BLaER1 treated with 17β-estradiol and CSF1 and Interleukin-3, amounts not matched to agents 10 nM and 100 nM (cell line): Measurements from ENCODE around the gene TCF7L2.

Source experiments
- H3K27ac ChIP-seq, 11 experiments: shearing (Covaris generic); formaldehyde crosslinking; 2 replicates each; pipeline ENCODE4 v1.8.1; 2022
- H3K27me3 ChIP-seq, 11 experiments: shearing (Covaris generic); formaldehyde crosslinking; 2 replicates each; pipeline ENCODE4 v1.8.1; 2022
- H3K36me3 ChIP-seq, 11 experiments: shearing (Covaris generic); formaldehyde crosslinking; 2 replicates each; pipeline ENCODE4 v1.8.1; 2022
- H3K4me1 ChIP-seq, 10 experiments: shearing (Covaris generic); formaldehyde crosslinking; 2 replicates each; pipeline ENCODE4 v1.8.1; 2022
- H3K4me2 ChIP-seq, 11 experiments: shearing (Covaris generic); formaldehyde crosslinking; 2 replicates each; pipeline ENCODE4 v1.8.1; 2022
- H3K4me3 ChIP-seq, 10 experiments: shearing (Covaris generic); formaldehyde crosslinking; 2 replicates each; pipeline ENCODE4 v1.8.1; 2022
- H3K9ac ChIP-seq, 11 experiments: shearing (Covaris generic); formaldehyde crosslinking; 2 replicates each; pipeline ENCODE4 v1.8.1; 2022
- H3K9me3 ChIP-seq, 11 experiments: shearing (Covaris generic); formaldehyde crosslinking; replicated peaks in 1 of 11; 2 replicates each; pipeline ENCODE4 v1.8.1; 2022
- H4K20me1 ChIP-seq, 11 experiments: shearing (Covaris generic); formaldehyde crosslinking; 2 replicates each; pipeline ENCODE4 v1.8.1; 2022
- Cebpa-rat ChIP-seq, 11 experiments: shearing (Covaris generic); IDR thresholded peaks; 2 replicates each; pipeline ENCODE4 v1.8.1; 2022

The TCF7L2 gene

DNA sequence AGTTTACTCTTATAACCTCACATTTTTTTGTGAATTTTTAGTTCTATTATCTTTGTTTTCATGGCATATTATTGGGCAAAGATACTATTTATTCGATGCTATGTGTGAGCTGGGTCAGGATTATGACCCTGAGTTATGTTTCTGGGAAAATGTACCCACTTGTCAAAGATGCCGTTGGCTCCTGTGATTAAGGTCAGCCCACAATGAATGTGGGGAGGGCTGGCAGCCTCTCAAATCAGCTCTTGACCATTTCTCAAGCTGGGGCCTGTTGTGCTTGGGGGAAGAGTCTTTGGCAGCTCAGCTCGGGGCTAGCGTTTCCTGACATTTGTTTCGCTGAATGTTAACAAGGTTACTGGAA lies 97.5 kb downstream of the TCF7L2 start:
- Histone ChIP-seq H3K9me3 (peaks cover 0 to 27% (median 9%) of the 10 kb centered on the region in 11 experiments; a peak in 10 of 22 replicates), H3K27me3 (no peaks in the 10 kb centered on the region), H3K27ac (0 out of 22 replicates have a peak overlapping the region, but pooled peaks of 1 of the 11 experiments have one; percentile 85), H3K9ac (no peak overlapping the region), H3K4me1 (peaks cover 39 to 75% (median 49%) of the 10 kb centered on the region in 10 experiments), H3K4me2 (no peak overlapping the region), H3K36me3 (peaks cover 16 to 65% (median 57%) of the 10 kb centered on the region in 11 experiments; a peak in 21 of 22 replicates), H4K20me1 (peaks cover 0 to 79% (median 11%) of the 10 kb centered on the region in 11 experiments; a peak in 10 of 22 replicates), H3K4me3 (no peak overlapping the region)
- no peak for TF ChIP-seq Cebpa-rat (IDR thresholded peaks at IDR 0.05)

DNA sequence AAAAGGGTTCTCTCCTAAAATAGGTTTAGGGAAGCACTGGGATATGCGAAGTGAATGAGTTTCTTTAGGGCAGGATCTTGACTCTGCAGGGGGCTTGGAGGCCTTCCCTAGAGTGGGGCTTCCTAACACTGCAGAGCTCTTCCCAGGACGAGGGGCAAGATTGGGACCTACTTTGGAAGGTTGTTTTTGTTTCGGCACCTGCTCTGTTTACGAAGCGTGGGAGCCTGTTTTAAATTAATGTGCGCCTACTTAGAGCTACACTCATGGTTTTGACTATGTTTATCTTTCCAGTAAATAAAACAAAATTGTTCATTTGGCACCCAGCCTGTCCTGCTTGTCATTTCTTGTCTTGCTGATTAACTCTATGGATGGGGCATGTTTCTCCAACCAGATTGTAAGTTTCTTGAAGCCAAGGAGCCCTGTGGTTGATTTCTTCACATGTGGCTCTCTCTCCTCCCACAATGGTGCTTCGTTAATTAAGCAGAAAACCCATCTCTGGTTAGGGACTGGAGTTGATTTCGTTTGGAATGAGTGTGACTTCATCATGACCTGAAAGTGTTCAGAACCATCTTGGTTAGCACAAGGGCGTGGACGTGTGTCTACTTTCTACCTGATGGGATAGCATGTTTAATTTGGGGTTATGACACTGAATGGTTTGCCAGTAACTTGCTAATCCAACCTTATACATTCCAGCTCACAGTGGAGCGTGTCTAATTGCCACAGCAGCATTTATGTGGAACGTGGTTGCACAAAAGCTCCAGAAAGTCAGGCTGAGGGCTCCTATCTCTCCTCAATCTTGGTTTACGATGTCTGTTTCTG lies 98.1 kb downstream of the TCF7L2 start:
- H3K27me3 ChIP-seq: no peaks in the 10 kb centered on the region
- peaks cover 0 to 24% (median 9%) of the 10 kb centered on the region in 11 experiments; a peak in 10 of 22 replicates for H3K9me3 ChIP-seq
- no peak for TF ChIP-seq Cebpa-rat (IDR thresholded peaks at IDR 0.05)
- H3K27ac ChIP-seq: peak overlapping the region in 2 of 11 experiments; percentile 84 to 85; a peak in 2 of 22 replicates
- peaks cover 0 to 85% (median 11%) of the 10 kb centered on the region in 11 experiments; a peak in 10 of 22 replicates for H4K20me1 ChIP-seq
- H3K36me3 ChIP-seq: peaks cover 12 to 62% (median 51%) of the 10 kb centered on the region in 11 experiments; a peak in 21 of 22 replicates
- H3K4me1 ChIP-seq: peaks cover 45 to 79% (median 52%) of the 10 kb centered on the region in 10 experiments
- H3K4me3 ChIP-seq: no peak overlapping the region
- H3K4me2 ChIP-seq: peak overlapping the region in 2 of 11 experiments; percentile 72 to 82; a peak in 2 of 22 replicates
- no peak overlapping the region for H3K9ac ChIP-seq

DNA sequence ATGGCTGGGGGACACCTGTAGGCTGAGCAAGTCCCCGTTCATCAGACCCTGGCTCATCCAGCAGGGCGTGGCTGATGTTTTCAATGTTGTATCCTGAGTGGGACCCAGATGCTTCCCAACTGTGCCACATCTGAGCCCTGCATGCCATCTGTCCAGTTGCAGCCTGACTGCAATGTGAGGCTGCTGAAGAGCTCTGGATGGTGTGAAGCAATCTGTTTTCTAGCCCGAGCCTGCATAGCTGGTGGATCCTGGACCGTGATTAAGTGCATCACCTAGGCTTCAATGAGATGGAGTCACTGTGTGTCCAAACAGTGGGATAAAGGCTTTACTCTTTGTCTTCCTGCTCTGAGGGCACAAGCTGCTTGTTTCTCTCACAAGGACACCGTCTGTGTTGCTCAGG lies 99.8 kb downstream of the TCF7L2 start:
- peak overlapping the region in 1 of 10 experiments; percentile 2; a peak in 1 of 20 replicates for H3K4me3 ChIP-seq
- H3K36me3 ChIP-seq: peaks cover 12 to 54% (median 41%) of the 10 kb centered on the region in 11 experiments; a peak in 21 of 22 replicates
- peaks cover 0 to 20% (median 8%) of the 10 kb centered on the region in 11 experiments; a peak in 10 of 22 replicates for H3K9me3 ChIP-seq
- peaks cover 35 to 75% (median 63%) of the 10 kb centered on the region in 10 experiments for H3K4me1 ChIP-seq
- H3K27me3 ChIP-seq: no peaks in the 10 kb centered on the region
- TF ChIP-seq Cebpa-rat (IDR thresholded peaks at IDR 0.05): peak in 4 of 11 experiments; percentile 23 to 61 (median 37); a peak in 2 of 22 replicates
- peaks cover 0 to 90% (median 14%) of the 10 kb centered on the region in 11 experiments; a peak in 10 of 22 replicates for H4K20me1 ChIP-seq
- peak overlapping the region in 6 of 11 experiments; percentile 15 to 68 (median 61); a peak in 10 of 22 replicates for H3K9ac ChIP-seq
- H3K4me2 ChIP-seq: peak overlapping the region; percentile 41 to 91 (median 81)
- H3K27ac ChIP-seq: peak overlapping the region in 8 of 11 experiments; percentile 48 to 86 (median 76); a peak in 15 of 22 replicates

DNA sequence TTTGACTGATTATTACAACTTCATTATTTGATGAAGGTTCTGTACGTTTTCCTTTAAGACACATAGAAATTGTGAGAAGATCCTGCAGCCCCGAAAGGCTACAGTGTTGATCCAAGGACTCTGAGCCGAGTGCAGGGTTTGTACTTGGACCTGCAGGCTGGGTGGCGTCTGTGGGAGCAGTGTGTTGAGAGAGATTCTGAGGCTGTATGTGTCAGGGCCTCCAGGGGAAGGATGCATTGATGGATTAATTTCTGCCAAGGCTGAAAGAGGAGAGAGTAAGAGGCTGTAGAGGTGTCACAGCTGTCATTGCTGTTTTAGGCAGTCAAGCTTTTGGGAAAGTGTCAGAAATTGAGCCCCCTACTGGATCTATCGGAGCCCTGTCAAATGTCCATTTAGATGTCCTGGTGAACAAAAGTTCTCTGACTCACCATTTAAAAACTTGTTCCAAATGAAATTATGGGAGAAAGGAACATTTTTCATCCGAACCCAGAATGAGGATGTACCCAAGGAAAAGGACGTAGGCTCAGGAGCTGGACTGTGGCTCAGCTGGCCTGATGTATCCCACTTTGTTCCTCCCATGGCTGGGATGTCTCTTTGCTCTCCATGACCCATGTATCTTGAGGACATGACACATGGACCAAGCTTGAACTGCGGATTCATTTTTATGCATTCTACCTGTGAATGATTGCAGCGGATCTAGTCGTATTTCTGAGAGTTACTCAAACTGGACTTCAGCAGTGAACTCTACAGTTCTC lies 102.2 kb downstream of the TCF7L2 start:
- Histone ChIP-seq H3K27ac (peak overlapping the region in 5 of 11 experiments; percentile 71 to 86 (median 84); a peak in 8 of 22 replicates), H3K9ac (no peak overlapping the region), H3K27me3 (no peaks in the 10 kb centered on the region), H3K9me3 (peaks cover 0 to 10% (median 4%) of the 10 kb centered on the region in 11 experiments; a peak in 4 of 22 replicates), H3K4me3 (no peak overlapping the region), H4K20me1 (peaks cover 0 to 72% (median 9%) of the 10 kb centered on the region in 11 experiments; a peak in 10 of 22 replicates), H3K36me3 (peaks cover 3 to 46% (median 32%) of the 10 kb centered on the region in 11 experiments; a peak in 18 of 22 replicates), H3K4me2 (peak overlapping the region in 8 of 11 experiments; percentile 24 to 91 (median 80); a peak in 14 of 22 replicates), H3K4me1 (peaks cover 31 to 81% (median 73%) of the 10 kb centered on the region in 10 experiments)
- no peak for TF ChIP-seq Cebpa-rat (IDR thresholded peaks at IDR 0.05)

DNA sequence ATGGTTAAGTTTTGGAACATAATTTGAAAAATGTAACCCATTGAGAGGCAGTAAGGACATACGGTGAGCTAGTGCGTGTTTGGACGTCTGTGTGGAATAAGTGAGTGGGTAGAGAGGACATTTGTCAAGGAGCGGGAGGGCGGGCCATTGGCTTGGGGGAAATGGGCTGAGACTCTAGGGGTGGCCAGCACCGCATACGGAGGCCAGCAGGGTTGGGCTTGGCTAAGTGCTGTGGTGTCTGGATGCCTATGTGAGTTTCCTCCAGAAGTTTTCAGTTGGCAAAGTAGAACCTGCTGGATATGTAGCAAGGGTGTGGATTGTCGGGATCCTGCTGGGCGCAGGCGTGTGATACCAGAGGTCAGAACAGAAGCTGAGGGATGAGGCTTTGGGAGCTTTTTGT lies 103.0 kb downstream of the TCF7L2 start:
- Histone ChIP-seq H3K27me3 (no peaks in the 10 kb centered on the region), H3K9ac (no peak overlapping the region), H3K4me2 (peak overlapping the region in 7 of 11 experiments; percentile 38 to 85 (median 53); a peak in 9 of 22 replicates), H3K4me3 (no peak overlapping the region), H3K9me3 (peaks cover 0 to 4% (median 0%) of the 10 kb centered on the region in 11 experiments; a peak in 1 of 22 replicates), H3K27ac (peak overlapping the region in 2 of 11 experiments; percentile 13 to 85; a peak in 1 of 22 replicates), H4K20me1 (peaks cover 0 to 71% (median 10%) of the 10 kb centered on the region in 11 experiments; a peak in 11 of 22 replicates), H3K36me3 (peaks cover 2 to 40% (median 25%) of the 10 kb centered on the region in 11 experiments; a peak in 16 of 22 replicates), H3K4me1 (peaks cover 35 to 90% (median 81%) of the 10 kb centered on the region in 10 experiments)
- no peak for TF ChIP-seq Cebpa-rat (IDR thresholded peaks at IDR 0.05)

DNA sequence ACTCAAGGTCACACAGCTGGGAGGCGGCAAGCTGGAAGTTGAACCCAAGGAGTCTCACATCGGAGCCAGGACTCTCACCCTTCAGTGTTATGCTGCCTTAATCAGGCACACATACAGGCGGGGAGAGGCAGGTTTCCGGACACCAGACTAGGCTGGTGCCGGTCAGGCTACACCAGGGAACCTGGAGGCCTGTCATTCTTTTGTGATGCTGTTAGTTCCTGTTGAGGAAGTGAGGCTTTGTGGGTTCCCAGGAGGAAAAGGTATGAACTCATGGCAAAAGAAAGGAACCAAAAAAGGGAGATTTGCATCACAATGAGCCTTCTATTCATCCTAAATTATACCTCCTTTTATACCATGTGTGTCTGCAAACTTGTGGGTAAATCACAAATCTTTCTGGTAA lies 103.8 kb downstream of the TCF7L2 start:
- Histone ChIP-seq H3K4me1 (peaks cover 43 to 93% (median 84%) of the 10 kb centered on the region in 10 experiments), H3K9ac (no peak overlapping the region), H3K4me3 (no peak overlapping the region), H3K4me2 (peak overlapping the region; percentile 7 to 62 (median 46); a peak in 19 of 22 replicates), H4K20me1 (peaks cover 0 to 71% (median 10%) of the 10 kb centered on the region in 11 experiments; a peak in 11 of 22 replicates), H3K27me3 (no peaks in the 10 kb centered on the region), H3K9me3 (no peaks in the 10 kb centered on the region), H3K36me3 (peaks cover 0 to 33% (median 17%) of the 10 kb centered on the region in 11 experiments; a peak in 13 of 22 replicates), H3K27ac (peak overlapping the region in 4 of 11 experiments; percentile 6 to 15 (median 10); a peak in 1 of 22 replicates)
- TF ChIP-seq Cebpa-rat (IDR thresholded peaks at IDR 0.05): no peak

DNA sequence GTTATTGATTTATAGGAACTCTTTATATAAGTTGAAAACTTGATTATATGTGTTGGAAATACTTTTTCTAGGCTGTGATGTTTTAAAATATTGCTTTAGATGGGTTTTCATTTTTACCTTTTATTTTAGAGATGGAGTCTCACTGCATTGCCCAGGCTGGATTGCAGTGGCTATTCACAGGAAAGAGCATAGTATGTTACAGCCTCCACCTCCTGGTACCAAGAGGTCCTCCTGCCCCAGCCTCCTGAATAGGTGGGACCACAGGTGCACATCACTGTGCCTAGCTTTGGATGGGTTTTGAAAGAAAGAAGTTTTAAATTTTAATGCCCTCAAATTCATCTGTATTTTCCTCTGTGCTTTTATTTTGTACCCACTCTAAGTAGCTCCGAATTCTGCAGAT lies 105.4 kb downstream of the TCF7L2 start:
- H3K4me2 ChIP-seq: peak overlapping the region in 1 of 11 experiments; percentile 78; a peak in 1 of 22 replicates
- peaks cover 0 to 25% (median 10%) of the 10 kb centered on the region in 11 experiments; a peak in 8 of 22 replicates for H3K36me3 ChIP-seq
- peaks cover 47 to 93% (median 84%) of the 10 kb centered on the region in 10 experiments for H3K4me1 ChIP-seq
- no peak overlapping the region for H3K9ac ChIP-seq
- H4K20me1 ChIP-seq: peaks cover 0 to 61% (median 14%) of the 10 kb centered on the region in 11 experiments; a peak in 12 of 22 replicates
- H3K27ac ChIP-seq: no peak overlapping the region
- no peak for TF ChIP-seq Cebpa-rat (IDR thresholded peaks at IDR 0.05)
- no peaks in the 10 kb centered on the region for H3K9me3 ChIP-seq
- H3K4me3 ChIP-seq: no peak overlapping the region
- H3K27me3 ChIP-seq: no peaks in the 10 kb centered on the region

DNA sequence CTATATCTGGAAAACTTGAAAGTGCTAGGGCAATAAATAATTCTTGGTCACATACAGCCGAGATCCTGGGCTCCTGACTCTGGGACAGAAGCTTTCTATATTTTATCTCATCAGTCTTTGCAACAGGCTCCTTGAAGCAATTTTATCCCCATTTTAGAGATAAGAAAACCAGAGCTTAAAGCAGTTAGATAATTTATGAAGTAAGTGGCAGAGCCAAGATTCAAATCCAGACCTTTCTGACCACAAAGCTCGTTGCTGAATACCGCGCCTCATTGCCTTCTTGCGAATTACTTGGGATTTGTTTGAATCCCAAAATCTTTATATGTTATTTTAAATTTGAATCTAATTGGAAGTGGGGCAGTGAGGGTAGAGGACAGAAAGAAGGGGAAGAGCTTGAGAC lies 106.0 kb downstream of the TCF7L2 start:
- TF ChIP-seq Cebpa-rat (IDR thresholded peaks at IDR 0.05): no peak
- H3K27ac ChIP-seq: no peak overlapping the region
- no peaks in the 10 kb centered on the region for H3K9me3 ChIP-seq
- peak overlapping the region in 9 of 11 experiments; percentile 4 to 86 (median 18); a peak in 9 of 22 replicates for H3K4me2 ChIP-seq
- peaks cover 47 to 93% (median 84%) of the 10 kb centered on the region in 10 experiments for H3K4me1 ChIP-seq
- no peaks in the 10 kb centered on the region for H3K27me3 ChIP-seq
- no peak overlapping the region for H3K9ac ChIP-seq
- H4K20me1 ChIP-seq: peaks cover 0 to 56% (median 17%) of the 10 kb centered on the region in 11 experiments; a peak in 12 of 22 replicates
- peaks cover 0 to 25% (median 10%) of the 10 kb centered on the region in 11 experiments; a peak in 8 of 22 replicates for H3K36me3 ChIP-seq
- no peak overlapping the region for H3K4me3 ChIP-seq
